CD4-positive, alpha-beta T cell treated with Interferon gamma for 1 hour (primary cell): ENCODE data around the gene CCDC50.

Experiments
- DNase-seq: peaks from one replicate; pipeline ENCODE4 v3.0.0-alpha.2; 2020

CCDC50 gene

GRCh38 chr3:191320316-191320715 is 8.9 kb upstream of the CCDC50 start:
- no peak for DNase-seq

GRCh38 chr3:191321019-191321767 is 8.0 kb upstream of the CCDC50 start:
- no peak for DNase-seq

GRCh38 chr3:191324936-191325335 is 4.3 kb upstream of the CCDC50 start:
- no peak for DNase-seq

- no peak for DNase-seq
These were observed 1.7 kb upstream of the CCDC50 start for GRCh38 chr3:191327526-191327925.

GRCh38 chr3:191328383-191328961 is 722 bp upstream of the CCDC50 start:
- no peak for DNase-seq

GRCh38 chr3:191329654-191330529 is 698 bp downstream of the CCDC50 start, which contains the start of gene UTS2B:
Gene UTS2B (minus strand): TSS chr3:191330526. CDS start chr3:191282189, 48,337 bp downstream.
- no peak for DNase-seq

GRCh38 chr3:191330530-191331048 is 1.4 kb downstream of the CCDC50 start:
- DNase-seq: no peak

- no peak for DNase-seq
These were observed 2.2 kb downstream of the CCDC50 start for GRCh38 chr3:191331388-191331787.

- no peak for DNase-seq
These were observed 4.2 kb downstream of the CCDC50 start for GRCh38 chr3:191333298-191333880.

- DNase-seq: no peak
These were observed 5.2 kb downstream of the CCDC50 start for GRCh38 chr3:191334346-191334893.

- DNase-seq: no peak
These were observed 7.6 kb downstream of the CCDC50 start for GRCh38 chr3:191336833-191337232.

- no peak for DNase-seq
These were observed 8.9 kb downstream of the CCDC50 start for GRCh38 chr3:191338177-191338488.

GRCh38 chr3:191339316-191339917 is 10.2 kb downstream of the CCDC50 start:
- DNase-seq: no peak

- DNase-seq: no peak
These were observed 11.2 kb downstream of the CCDC50 start for GRCh38 chr3:191340351-191340750.

GRCh38 chr3:191340966-191341365 is 11.8 kb downstream of the CCDC50 start:
- DNase-seq: no peak

GRCh38 chr3:191342006-191342405 is 12.8 kb downstream of the CCDC50 start:
- DNase-seq: no peak

GRCh38 chr3:191342411-191342810 is 13.2 kb downstream of the CCDC50 start:
- DNase-seq: no peak

- no peak for DNase-seq
These were observed 13.9 kb downstream of the CCDC50 start for GRCh38 chr3:191343115-191343514.

- DNase-seq: no peak
These were observed 14.7 kb downstream of the CCDC50 start for GRCh38 chr3:191343913-191344312.

GRCh38 chr3:191345334-191345733 is 16.1 kb downstream of the CCDC50 start:
- no peak for DNase-seq

GRCh38 chr3:191347228-191347627 is 18.0 kb downstream of the CCDC50 start:
- DNase-seq: no peak

GRCh38 chr3:191348098-191348497 is 18.9 kb downstream of the CCDC50 start:
- no peak for DNase-seq
